HL-60 (cell line): Measurements from ENCODE around the gene CRMP1.
"Not testable (repeated sequence)": the region's sequence is repeated elsewhere in the genome, so short reads cannot be mapped to it uniquely, and the experiment has no call there.

Experiments used
- DNase-seq, 2 experiments: peaks; one replicate each; pipeline ENCODE4 v3.0.0-alpha.2; 2010 to 2020; ENCODE audit warnings: low read depth in 1 of 2, low spot score in 1 of 2
- H3K27ac ChIP-seq: fragments of 250-450 bp; sonication (Bioruptor Pico); replicated peaks from 2 replicates; pipeline ENCODE4 v1.5.1; 2020; ENCODE audit warnings: mild to moderate bottlenecking, moderate library complexity
- H3K27me3 ChIP-seq: fragments of 250-450 bp; sonication (Bioruptor Pico); 2 replicates; pipeline ENCODE4 v1.5.1; 2021; ENCODE audit warnings: mild to moderate bottlenecking, moderate library complexity; ENCODE audit not compliant: insufficient read depth, poor library complexity, severe bottlenecking
- H3K4me3 ChIP-seq: replicated peaks from 2 replicates; pipeline ENCODE4 v1.5.1; 2011; ENCODE audit warnings: mild to moderate bottlenecking, control low read depth, low read length; ENCODE audit not compliant: insufficient read depth
- GABPA ChIP-seq: IDR thresholded peaks from 2 replicates; pipeline ENCODE4 v1.6.1; 2012; ENCODE audit warnings: low read depth
- POLR2AphosphoS5 ChIP-seq: IDR thresholded peaks from 2 replicates; pipeline ENCODE4 v1.6.1; 2012; ENCODE audit warnings: low read depth
- SPI1 ChIP-seq: IDR thresholded peaks from 2 replicates; pipeline ENCODE4 v1.6.1; 2012; ENCODE audit warnings: low read depth, mild to moderate bottlenecking, borderline replicate concordance
- TF ChIP-seq, protein P1 (sequence below): IDR thresholded peaks from one replicate; pipeline ENCODE4 v1.5.1; 2011; ENCODE audit warnings: low read length, control low read depth, inconsistent platforms; ENCODE audit not compliant: insufficient read depth
- TF ChIP-seq, protein P2 (sequence below): IDR thresholded peaks from 2 replicates; pipeline ENCODE4 v1.6.1; 2012; ENCODE audit warnings: low read depth; ENCODE audit not compliant: insufficient replicate concordance

The CRMP1 gene

DNA sequence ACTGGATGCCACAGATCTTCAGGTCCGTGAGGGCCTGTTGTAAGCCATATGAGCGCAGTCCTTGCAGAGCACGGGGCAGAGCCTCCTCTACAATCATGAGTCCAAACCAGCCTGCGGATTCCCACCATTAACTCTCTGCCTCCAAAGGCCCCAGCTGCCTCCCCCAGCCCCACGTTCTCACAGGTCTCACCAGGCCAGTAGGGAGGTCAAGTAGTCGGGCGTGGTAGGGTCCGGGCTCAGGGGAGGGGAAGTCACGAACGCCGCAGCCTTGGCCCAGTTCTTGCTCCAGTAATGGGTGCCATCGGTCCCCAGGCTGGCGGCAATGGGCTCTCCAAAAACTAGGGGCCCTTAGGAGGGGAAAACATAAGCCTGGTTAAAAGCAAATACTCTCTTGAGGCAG, 53.6 kb downstream of the CRMP1 start:
- H3K4me3 ChIP-seq = no peak overlapping the region
- H3K27ac ChIP-seq = no peak overlapping the region
- H3K27me3 ChIP-seq = no peaks in the 10 kb centered on the region
- TF ChIP-seq, protein P1, sequence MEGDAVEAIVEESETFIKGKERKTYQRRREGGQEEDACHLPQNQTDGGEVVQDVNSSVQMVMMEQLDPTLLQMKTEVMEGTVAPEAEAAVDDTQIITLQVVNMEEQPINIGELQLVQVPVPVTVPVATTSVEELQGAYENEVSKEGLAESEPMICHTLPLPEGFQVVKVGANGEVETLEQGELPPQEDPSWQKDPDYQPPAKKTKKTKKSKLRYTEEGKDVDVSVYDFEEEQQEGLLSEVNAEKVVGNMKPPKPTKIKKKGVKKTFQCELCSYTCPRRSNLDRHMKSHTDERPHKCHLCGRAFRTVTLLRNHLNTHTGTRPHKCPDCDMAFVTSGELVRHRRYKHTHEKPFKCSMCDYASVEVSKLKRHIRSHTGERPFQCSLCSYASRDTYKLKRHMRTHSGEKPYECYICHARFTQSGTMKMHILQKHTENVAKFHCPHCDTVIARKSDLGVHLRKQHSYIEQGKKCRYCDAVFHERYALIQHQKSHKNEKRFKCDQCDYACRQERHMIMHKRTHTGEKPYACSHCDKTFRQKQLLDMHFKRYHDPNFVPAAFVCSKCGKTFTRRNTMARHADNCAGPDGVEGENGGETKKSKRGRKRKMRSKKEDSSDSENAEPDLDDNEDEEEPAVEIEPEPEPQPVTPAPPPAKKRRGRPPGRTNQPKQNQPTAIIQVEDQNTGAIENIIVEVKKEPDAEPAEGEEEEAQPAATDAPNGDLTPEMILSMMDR = no peak
- no peak for TF ChIP-seq POLR2AphosphoS5
- TF ChIP-seq, protein P2, sequence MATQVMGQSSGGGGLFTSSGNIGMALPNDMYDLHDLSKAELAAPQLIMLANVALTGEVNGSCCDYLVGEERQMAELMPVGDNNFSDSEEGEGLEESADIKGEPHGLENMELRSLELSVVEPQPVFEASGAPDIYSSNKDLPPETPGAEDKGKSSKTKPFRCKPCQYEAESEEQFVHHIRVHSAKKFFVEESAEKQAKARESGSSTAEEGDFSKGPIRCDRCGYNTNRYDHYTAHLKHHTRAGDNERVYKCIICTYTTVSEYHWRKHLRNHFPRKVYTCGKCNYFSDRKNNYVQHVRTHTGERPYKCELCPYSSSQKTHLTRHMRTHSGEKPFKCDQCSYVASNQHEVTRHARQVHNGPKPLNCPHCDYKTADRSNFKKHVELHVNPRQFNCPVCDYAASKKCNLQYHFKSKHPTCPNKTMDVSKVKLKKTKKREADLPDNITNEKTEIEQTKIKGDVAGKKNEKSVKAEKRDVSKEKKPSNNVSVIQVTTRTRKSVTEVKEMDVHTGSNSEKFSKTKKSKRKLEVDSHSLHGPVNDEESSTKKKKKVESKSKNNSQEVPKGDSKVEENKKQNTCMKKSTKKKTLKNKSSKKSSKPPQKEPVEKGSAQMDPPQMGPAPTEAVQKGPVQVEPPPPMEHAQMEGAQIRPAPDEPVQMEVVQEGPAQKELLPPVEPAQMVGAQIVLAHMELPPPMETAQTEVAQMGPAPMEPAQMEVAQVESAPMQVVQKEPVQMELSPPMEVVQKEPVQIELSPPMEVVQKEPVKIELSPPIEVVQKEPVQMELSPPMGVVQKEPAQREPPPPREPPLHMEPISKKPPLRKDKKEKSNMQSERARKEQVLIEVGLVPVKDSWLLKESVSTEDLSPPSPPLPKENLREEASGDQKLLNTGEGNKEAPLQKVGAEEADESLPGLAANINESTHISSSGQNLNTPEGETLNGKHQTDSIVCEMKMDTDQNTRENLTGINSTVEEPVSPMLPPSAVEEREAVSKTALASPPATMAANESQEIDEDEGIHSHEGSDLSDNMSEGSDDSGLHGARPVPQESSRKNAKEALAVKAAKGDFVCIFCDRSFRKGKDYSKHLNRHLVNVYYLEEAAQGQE = no peak
- TF ChIP-seq GABPA = no peak
- no peak for DNase-seq

DNA sequence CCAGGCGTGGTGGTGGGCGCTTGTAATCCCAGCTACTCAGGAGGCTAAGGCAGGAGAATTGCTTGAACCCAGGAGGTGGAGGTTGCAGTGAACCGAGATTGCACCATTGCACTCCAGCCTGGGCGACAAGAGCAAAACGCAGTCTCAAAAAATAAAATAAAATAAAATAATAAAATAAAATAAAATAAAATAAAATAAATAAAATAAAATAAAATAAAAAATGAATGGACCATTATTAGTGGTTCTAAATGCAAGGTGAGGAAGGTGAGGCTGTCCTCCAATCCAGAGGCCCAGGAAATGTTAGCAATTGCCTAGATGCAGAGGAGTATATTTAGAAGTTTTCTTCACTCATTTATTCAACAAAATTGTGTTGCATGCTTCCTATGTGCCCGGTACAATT, 55.4 kb downstream of the CRMP1 start:
- H3K27ac ChIP-seq, H3K27me3 ChIP-seq, H3K4me3 ChIP-seq, DNase-seq: not testable (repeated sequence)

DNA sequence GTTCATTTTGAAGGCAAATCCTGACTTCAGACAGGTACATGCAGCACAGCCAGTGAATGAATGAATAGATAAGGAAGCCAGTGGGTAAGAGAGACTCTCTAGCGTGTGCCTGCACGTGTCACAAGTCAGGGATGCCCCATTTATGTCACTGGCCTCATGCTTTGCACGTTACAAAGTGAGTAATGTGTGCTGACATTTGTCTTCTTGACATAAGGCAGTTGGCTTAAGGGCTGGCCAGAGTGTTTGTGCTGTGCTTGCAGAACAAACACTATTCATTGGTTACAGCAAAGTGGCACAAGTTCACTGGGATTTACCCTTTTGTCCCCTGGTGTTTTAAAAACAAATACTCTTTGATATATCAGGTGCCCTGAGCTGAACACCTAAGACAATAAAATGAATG, 55.9 kb downstream of the CRMP1 start:
- TF ChIP-seq SPI1 = no peak
- TF ChIP-seq, protein P1 = no peak
- TF ChIP-seq GABPA = no peak
- TF ChIP-seq POLR2AphosphoS5 = no peak
- TF ChIP-seq, protein P2 = no peak
- no peak for DNase-seq
- Histone ChIP-seq H3K27me3 (no peaks in the 10 kb centered on the region), H3K27ac (no peak overlapping the region), H3K4me3 (no peak overlapping the region)

DNA sequence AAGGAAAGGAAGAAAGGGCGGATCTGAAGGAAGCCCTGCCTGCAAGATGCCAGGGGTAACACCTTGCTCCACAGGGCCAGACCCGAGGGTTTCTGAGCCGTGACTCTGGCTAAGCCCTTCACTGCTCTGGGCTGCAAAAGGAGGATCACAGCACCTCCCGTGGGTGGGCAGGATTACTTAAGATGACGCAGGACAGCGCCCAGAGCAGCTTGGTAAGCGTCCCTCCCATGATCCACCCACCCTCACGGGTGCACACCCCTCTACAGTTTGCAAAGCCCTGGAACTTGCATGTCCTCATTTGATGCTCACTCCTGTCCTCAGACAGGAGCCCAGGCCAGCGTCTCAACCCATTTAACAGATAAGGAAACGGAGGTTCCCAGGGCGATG, 64.9 kb downstream of the CRMP1 start:
- Histone ChIP-seq H3K27me3 (no peaks in the 10 kb centered on the region), H3K4me3 (no peak overlapping the region), H3K27ac (no peak overlapping the region)
- DNase-seq = no peak
- no peak for TF ChIP-seq SPI1
- TF ChIP-seq POLR2AphosphoS5 = no peak
- TF ChIP-seq, protein P1 = no peak
- TF ChIP-seq GABPA = no peak
- TF ChIP-seq, protein P2 = no peak
